NCI-H1930 (cell line): Measurements from ENCODE around the gene PXMP2.
"Not testable (repeated sequence)": the region's sequence is repeated elsewhere in the genome, so short reads cannot be mapped to it uniquely, and the experiment has no call there.

Experiments
- DNase-seq, 2 experiments: peaks; one replicate each; lab custom pipeline; 2025; lab: John Stamatoyannopoulos, UW

Gene PXMP2

DNA sequence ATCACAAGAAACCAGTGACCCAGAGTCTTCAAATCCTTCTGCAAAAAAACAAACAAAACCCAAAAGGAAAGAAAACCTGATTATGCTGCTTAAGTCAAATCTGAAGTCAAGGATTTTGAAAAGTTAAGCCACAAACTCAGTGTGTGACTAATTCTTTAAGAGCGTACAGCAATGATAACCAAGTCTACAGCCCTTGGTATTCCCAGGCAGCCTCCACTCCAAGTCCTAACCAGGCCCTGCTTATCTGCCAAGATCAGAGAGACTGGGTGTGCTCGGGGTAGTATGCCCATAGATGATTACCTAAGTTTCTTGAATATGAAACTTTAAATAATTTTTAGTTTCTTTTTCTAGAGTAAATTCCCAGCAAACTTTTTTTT is 36.4 kb downstream of the PXMP2 start:
- no peak for DNase-seq

DNA sequence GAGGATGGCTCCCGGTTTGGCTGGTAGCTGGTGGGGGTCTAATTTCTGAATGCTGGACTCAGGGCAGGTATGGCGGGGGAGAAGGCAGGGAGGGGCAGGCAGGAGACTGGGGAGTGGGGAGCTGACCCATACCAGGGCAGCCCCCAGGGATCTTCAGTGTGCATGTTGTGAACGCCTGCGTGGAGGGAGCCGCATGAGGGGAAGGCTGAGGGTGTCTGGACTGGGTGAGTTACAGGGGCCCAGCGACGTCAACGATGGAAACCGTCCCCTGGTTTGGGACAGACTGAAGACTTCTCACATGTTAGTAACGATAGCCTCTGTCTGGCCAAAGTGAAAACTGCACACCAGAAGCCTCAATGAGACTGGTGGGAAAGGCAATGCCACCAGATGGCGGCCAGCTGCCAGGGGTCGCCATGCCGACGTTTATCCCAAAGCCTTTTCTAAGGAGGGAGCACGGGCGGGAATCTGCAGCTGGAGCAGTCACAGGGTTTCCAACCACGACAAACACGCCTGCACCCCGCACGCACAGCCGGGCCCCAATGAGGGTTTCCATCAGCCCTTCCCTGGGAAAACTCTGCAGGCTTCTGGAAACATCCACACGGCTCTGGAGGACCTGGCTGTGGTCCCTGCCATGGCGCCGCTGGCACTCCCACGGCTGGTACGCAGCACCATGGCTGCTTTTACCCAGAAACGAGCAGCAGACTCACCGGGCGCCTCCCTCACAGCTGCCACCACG is 37.3 kb downstream of the PXMP2 start:
- DNase-seq = no peak

DNA sequence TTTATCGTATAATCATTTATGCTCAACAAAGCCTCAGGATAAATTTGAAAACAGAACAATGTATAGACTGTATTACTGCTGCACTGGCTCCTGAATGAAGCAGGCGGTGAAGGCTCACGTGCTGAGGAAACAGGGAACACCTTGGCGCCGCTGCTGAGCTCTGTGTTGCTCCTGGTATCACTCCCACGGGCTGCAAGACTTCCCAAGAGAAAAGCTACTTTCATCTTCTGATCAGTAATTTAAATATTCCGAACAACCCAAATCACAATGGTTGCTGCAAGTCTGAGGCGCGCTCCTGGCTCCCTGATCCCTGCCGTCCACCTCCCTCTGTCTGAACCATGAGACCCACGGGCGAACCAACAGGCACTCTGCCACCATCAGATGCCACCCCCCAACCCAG is 39.0 kb downstream of the PXMP2 start:
- no peak for DNase-seq

DNA sequence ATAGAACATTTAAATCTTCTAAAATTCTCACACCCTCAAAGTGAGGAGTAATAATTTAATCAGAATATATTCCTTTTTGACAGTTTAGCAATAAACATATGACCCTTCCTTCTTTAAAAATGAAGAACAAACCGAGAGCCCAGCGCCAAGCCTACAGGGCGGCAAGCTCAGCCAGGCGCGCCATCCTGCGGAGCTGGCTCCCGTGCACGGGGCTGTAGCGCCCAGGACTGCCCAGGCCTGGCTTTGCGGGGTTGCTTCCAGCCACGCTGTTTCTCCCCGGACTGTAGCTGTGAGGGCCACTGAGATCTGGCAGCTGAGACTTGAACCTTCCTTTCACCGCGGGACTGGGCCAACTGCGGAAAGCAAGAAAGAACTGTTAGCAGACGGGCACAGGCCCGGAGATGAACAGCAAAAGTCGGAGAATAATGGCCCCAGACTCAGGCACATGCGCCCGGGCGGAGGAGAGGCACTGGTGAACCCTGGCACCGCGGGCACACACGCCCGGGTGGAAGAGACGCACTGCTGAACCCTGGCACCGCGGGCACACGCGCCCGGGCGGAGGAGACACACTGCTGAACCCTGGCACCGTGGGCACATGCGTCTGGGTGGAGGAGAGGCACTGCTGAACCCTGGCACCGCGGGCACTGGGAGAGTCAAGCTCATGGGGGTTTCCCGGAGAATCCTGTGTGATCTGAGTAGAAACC is 39.9 kb downstream of the PXMP2 start:
- DNase-seq = no peak

DNA sequence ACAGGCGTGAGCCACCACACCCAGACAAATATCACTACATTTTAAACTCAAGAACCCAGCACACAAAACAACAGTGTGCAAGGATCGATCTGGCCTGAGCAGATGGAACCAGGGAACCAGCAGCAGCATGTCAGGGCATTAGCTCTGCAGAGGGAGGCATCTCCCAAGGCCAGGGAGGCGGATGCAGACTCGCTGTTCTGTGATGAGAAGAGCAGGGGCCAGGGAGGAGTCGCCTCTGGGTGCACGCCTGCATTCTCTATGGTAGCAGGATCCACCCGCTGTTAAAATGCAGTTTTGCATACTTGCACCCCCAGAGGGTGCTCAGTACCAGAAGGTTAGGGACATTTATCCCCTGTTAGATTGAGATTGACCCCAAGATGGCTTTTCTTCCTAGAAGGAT is 41.1 kb downstream of the PXMP2 start:
- no peak for DNase-seq

DNA sequence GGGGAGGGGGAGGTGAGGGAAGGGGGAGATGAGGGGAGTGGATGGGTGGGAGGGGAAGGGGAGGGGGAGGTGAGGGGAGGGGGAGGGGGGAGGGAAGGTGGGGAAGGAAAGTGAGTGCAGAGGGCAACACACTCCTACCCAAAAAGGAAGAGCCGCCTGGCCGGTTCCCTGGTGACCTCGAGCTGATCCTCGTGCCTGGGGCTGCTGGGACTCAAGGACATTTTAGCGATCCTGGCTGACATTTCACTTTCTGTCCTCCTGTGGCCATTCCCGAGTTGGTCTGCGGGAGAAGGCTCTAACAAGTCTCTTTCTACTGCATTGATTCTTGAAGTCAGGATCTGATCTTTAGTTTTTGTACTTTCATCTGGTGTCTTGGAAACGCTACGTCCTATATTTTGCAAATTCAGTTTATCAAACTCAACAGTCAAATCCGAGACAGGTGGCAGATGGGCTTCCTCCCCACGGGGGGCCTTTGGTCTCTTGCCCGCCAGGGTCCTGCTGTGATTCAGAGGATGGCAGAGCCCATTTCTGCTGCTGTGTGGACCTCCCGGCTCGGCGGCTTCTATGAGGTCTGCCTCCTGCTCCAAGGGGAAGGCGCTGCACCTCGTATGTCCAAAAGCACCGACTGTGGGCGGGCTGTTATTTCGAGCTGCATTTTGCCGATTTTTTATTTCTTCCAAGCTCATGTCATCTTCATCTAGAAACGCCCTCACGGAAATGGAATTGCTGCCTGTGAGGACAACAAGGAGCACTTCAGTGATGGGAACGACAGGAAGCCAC is 42.3 kb downstream of the PXMP2 start:
- no peak for DNase-seq

DNA sequence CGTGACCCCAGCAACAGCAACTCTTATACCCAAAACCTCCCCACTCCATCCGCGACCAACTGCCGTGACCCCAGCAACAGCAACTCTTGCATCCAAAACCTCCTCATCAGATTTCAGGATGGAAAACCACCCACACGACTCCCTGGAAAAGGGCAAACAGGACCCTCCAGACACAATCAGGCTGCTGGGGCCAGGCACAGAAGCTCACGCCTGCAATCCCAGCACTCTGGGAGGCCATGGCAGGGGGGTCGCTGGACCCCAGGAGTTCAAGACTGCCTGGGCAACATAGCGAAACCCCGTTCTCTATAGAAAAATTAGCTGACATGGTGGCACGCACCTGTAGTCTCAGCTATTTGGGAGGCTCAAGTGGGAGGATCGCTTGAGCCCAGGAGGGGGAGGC is 43.0 kb downstream of the PXMP2 start:
- no peak for DNase-seq

DNA sequence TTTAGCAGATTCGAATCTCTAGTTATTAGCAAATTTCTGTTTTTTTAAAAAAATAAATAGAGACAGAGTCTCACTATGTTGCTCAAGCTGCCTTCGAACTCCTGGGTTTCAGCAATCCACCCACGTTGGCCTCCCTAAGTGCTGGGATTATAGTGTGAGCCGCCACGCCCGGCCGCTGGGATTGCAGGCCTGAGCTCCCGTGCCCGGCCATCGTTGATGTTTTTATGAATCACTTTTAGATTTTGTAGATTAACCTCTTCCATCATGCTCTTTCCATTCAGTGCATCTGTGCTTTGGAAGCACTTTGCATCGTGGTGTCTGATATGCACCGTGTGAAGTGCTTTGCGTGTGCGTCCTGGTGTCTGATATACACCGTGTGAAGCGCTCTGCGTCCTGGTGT is 44.2 kb downstream of the PXMP2 start:
- no peak for DNase-seq

DNA sequence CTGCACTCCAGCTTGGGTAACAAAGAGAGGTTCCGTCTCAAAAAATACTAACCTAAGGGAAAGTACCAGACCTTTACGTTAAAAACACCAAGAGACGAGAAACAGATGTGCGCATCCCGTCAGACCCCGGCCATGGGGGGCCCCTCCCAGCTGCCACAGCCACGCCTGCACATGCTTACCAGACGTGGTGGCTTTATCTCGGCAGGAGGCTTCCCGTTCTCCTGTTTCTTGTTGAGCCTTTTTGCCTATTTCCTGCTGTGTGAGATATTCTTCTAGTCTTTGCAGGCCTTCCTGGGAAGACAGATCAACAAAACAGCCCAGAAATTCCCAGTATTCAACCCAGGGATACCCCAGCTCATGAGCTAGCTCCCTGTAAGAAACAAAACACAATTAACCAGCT is 46.8 kb downstream of the PXMP2 start:
- DNase-seq = no peak

DNA sequence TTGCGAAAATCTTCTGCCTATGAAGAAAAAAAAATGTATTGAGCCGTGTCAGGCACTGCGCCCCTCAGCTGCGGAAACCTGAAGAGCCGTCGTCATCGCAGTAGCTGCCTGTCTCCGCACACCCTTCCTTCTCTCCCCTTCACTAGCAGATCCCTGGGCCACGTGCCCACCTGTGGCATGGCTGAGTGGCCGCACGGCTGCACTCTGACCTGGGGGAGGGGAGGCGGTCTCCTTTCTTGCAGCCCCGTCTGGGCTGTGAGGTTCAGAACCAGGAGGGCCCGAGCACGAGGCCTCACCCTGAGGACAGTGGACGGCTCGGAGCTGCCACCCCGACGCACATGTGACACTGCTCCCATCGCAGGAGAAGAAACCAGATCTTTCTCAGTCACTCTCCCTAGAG is 48.1 kb downstream of the PXMP2 start:
- no peak for DNase-seq

DNA sequence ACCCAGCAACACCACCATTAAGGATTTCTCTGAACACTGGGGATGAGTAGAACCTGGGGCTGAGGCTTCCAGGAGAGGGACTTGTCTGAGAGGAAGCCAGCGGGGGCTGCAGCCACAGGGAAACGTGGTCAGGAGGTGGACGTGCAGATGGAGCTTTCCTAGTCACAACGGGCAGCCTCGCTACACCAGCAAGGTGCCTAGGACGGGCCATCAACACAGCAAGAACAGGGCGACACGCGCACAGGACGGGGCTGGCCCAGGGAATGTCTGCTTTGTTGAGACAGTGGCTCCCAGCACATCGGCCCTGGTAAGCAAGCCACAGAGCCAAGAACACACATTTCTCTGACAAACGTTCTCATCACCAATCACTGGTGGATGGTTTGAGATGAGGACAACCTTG is 49.0 kb downstream of the PXMP2 start:
- DNase-seq = no peak

DNA sequence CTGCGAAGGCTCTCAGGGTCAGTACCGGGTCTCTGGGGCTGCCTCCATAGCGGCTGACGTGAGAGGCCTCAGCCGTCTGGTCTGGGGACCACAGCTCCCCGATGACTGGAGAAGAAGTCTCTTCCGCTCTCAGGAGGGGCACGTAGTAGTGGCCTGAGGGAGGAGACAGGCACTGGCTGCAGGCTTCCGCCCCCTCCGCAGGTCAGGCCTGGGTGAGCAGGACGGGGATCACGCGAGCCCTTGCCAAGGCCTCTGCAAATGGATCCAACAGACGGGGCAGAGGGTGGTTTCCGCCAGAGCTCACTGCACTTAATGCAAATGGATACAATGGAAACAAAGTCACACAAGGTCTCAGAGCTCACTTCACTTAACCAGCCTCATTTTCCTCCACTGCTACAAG is 49.5 kb downstream of the PXMP2 start:
- DNase-seq = no peak

DNA sequence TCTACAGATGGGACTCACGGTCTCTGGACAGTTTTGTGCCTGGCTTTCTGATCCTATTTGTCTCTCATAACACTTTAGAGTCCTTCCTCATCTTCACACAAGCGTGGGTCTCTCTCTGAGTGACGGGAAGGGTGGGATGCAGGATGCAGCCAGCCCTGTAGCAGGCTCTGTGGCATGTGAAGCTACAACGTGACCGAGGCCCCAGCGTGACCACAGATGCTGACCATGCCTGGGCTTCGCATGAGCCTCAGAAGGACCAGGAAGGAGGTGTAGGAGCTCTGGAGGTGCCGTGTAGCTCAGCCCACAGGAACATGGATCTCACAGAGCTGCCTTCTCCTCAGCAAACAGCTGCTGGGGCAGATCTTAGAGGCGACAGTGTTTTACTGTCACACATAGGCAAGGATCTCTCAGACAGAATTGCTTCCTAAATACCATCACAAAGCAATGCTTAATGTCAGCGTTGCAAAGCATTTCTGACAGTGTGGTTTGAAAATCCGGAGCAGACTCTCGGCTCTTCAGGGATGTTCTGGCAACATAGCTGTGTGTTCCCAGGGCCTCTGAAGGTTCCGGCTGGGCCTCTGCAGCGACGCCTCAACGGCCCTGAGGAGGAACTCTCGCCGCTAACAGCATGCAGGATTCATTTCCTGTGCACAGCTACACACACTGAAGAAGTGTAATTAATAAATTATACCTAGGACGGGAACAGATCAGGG is 52.4 kb downstream of the PXMP2 start:
- DNase-seq = no peak

DNA sequence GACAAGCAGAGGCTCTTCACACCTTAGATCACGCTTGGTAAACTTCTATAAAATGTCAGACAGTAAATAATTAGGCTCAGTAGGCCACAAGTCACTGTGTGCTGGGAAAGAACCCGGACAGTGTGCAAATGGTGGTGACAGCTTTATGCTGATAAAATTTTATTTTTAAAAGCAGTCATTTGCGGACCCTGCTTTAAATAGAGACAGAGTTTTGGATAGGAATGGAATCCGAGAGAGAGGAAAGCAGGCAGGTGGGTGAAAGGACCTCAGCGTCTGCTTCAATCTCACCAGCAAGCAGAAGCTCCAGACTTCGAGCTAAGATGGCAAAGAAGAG is 52.9 kb downstream of the PXMP2 start:
- DNase-seq = no peak

DNA sequence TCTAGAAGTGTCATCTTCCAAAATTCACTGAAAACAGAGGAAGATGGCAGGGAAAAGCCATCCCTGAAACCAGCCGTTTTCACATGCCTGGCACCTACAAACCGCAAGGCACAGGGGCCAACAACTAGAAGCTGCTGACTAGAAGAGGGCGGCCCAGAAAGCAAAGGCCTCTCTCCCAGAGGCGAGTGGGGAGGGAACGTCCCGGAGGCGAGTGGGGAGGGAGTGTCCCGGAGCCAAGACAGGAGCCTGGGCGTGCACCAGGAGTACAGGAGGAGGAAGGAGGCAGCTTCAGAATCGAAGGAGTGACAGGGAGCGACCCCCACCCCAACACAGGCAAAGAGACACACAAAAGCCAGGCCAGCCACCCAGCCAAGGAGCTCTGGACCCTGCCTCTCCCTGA is 53.3 kb downstream of the PXMP2 start:
- DNase-seq = no peak

DNA sequence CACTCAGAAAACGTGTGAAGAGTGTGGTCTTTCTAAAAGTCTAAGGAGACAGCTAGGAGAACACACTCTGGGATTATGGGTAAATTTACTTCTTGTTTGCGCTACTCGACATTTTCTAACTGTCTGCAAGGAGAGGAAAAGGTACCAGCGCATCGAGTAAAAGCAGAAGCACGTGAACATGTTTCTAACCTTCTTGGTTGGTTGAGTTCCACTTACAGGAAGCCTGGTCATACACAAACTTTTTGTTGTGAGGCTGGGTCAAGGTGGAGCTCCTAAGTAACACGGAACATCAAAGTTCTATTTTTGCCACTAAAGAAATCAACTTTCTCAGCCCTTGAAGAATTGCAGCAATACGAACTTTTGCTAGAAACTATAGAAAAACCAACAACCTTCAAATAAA is 54.2 kb downstream of the PXMP2 start:
- DNase-seq = no peak

DNA sequence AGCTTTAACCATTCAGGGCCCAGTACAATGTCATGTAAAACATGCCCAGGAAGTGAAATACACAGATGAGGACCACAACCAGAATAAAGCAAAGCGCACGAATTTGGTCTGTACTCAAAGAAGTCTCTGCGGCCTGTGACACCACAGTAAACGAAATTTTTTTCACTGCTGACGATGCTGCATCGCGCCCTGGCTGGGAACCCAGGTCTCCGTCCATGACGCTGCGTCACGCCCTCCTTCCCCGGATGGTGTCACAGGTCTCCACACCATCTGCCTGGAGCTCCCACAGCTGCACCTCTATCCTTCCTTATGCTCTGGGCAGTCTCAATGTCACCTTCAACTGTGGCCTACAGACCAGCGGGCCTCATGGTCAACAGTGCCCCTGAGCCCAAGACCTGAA is 56.4 kb downstream of the PXMP2 start:
- DNase-seq = no peak

DNA sequence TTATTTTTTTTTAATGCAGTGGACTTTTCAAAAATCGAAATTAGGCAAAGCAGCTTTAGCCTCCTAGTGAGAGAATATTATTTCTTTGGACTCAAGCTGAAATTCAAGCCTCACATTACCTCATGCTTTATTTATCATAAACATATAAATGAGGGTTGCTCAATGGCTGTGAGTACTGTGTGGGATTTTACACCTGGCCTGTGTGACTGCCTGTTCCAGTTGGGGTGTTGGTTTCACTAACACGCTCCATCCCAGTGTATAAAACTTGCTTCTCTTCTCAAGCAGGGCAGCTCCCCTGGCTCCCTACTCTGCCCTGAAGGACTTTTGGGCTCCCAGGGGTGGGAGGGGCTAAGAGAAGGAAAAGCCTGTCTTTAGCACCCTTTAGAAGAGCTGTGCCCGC is 59.2 kb downstream of the PXMP2 start:
- DNase-seq = no peak

DNA sequence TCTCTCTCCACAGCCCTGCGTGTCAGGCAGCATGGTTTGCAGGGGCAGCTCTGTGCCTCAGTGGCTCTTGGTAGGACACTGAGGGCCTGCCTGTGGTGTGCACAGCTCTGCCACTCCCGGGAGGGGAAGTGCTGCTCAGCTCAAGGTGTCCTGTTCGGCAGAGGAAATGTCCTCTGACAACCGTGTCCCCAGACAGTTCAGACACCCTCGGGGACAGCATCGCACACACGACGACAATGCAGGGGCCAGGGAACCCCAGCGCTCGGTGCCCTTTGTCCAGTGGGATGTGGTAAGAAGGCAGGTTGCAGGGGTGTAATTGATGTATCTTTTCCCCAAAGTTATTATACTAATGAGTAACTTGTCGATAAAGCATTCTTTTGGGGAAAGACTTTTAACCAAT is 60.0 kb downstream of the PXMP2 start:
- no peak for DNase-seq

DNA sequence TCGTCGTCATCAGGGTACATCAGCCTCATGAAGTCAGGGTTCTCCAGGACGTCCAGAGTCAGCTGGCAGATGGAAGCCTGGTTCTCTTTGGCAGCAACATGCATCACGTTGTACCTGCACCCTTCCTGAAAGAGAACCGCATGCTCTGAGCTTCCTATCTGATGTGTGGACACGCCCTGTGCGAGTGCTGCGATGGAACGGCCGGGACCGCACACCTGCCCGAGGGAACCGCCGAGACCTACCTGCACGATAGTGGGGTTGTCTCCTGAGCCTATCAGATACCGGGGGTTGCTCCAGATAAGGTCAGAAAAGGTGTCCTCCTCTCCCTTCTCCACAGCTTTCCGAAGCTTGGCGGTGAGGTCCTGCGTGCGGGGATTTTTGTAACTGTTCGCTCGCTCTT is 60.5 kb downstream of the PXMP2 start:
- DNase-seq = no peak

DNA sequence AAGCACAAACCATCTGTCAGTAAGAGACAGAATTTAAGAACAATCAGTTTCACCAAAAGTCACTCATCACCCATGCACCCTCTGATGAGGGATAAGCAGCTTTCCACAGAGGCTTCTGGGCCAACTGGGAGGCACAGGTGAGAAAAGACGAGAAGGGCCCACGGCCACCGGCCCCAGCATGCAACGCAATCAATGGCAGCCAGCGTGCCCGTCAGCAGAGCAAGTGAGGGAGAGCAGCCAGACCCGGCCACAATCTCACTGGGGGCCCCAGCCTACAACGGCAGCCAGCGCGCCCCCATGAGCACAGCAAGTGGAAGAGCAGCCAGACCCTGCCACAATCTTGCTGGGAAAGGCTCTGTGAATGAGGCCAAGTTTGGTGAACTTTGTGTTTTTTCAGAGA is 60.9 kb downstream of the PXMP2 start:
- DNase-seq = no peak

DNA sequence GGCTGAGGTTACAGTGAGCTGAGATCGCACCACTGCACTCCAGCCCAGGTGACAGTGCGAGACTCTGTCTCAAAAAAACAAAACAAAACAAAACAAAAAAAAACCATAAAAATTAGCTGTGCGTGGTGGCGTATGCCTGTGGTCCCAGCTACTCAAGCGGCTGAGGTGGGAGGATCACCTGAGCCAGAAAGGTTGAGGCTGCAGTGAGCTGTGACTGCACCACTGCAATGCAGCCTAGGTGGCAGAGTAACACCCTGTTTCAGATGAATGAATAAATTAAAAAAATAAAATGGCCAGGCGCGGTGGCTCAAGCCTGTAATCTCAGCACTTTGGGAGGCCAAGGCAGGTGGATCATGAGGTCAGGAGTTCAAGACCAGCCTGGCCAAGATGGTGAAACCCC is 66.3 kb downstream of the PXMP2 start:
- not testable (repeated sequence) for DNase-seq
